BJ (cell line): Measurements from ENCODE around the gene PTPA. TPM values are rescaled to one million over a fixed set of nuclear protein-coding genes. Genes with fewer than 3 reads are reported as not detected.

Experiments
- CTCF ChIA-PET: fragments of 350-600 bp; formaldehyde crosslinking; extraction: SDS; loops from one replicate; lab custom pipeline; 2021; ENCODE audit warnings: antibody characterized with exemption, inconsistent platforms; lab: Yijun Ruan, JAX
- POLR2A ChIA-PET: fragments of 300-600 bp; sonication (Branson Sonifier 250); formaldehyde crosslinking; extraction: SDS; loops from one replicate; lab custom pipeline; 2021; ENCODE audit warnings: antibody characterized with exemption; lab: Charles Lee
- DNase-seq: peaks from one replicate; pipeline ENCODE4 v3.0.0-alpha.2; 2011; ENCODE audit warnings: low read depth
- H3K27me3 ChIP-seq: 2 replicates; pipeline ENCODE4 v1.6.0; 2011; ENCODE audit warnings: low read length; ENCODE audit not compliant: control insufficient read depth, insufficient read depth
- H3K36me3 ChIP-seq: 2 replicates; pipeline ENCODE4 v1.5.1; 2011; ENCODE audit warnings: low read length; ENCODE audit not compliant: control insufficient read depth, insufficient read depth
- H3K4me3 ChIP-seq: 2 replicates; pipeline ENCODE4 v1.5.1; 2011; ENCODE audit warnings: low read depth, mild to moderate bottlenecking, control low read depth, low read length
- polyA plus RNA-seq: library from polyadenylated mRNA; depleted of rRNA; stranded (reverse); fragments of >200 nt; gene quantifications from 2 replicates; pipeline ENCODE4 v1.2.3, GENCODE V29; 2011
- TF ChIP-seq, protein P1 (sequence below): IDR thresholded peaks from 2 replicates; pipeline ENCODE4 v1.5.1; 2011; ENCODE audit warnings: low read depth, mild to moderate bottlenecking, control low read depth, inconsistent platforms, low read length, moderate library complexity; ENCODE audit not compliant: insufficient read depth

The PTPA gene
- polyA plus RNA-seq, 1 experiment = 251 TPM

DNA sequence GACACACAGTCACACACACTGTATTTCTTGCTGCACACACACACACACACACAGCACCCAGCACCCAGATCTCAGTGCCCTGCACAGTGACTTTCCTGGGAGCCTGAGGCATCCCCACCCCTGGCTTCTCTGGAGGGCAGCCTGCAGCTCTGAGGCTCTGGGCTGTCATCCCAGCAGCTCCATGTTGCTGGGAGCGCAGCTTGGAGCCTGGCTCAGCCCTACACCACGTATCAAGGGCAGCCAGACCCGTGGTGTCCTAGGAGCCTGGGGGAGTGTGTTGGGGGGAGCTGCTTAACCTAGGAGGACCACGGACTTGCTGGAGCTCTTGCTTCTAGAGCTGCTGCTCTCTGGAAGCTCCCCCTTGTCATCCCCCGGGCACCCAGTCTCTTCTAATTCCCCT, 61.6 kb downstream of the PTPA start:
- Histone ChIP-seq H3K36me3 (peaks cover 4% of the 10 kb centered on the region; the same call in 1 of the 2 replicates), H3K27me3 (no peaks in the 10 kb centered on the region), H3K4me3 (no peak overlapping the region)
- TF ChIP-seq, protein P1, sequence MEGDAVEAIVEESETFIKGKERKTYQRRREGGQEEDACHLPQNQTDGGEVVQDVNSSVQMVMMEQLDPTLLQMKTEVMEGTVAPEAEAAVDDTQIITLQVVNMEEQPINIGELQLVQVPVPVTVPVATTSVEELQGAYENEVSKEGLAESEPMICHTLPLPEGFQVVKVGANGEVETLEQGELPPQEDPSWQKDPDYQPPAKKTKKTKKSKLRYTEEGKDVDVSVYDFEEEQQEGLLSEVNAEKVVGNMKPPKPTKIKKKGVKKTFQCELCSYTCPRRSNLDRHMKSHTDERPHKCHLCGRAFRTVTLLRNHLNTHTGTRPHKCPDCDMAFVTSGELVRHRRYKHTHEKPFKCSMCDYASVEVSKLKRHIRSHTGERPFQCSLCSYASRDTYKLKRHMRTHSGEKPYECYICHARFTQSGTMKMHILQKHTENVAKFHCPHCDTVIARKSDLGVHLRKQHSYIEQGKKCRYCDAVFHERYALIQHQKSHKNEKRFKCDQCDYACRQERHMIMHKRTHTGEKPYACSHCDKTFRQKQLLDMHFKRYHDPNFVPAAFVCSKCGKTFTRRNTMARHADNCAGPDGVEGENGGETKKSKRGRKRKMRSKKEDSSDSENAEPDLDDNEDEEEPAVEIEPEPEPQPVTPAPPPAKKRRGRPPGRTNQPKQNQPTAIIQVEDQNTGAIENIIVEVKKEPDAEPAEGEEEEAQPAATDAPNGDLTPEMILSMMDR = no peak
- no peak for DNase-seq
- ChIA-PET POLR2A (interaction anchor here (1.0 kb wide), 1 partner anchor 11 kb away, joined by 5 read pairs; no protein-coding TSS in a partner anchor), CTCF (interaction anchor here (1.1 to 16.1 kb wide), 21 partner anchors 8 to 452 kb away, joined by 3 to 335 read pairs (median 5); partner anchors contain the start of genes C9orf50 and NTMT1)

DNA sequence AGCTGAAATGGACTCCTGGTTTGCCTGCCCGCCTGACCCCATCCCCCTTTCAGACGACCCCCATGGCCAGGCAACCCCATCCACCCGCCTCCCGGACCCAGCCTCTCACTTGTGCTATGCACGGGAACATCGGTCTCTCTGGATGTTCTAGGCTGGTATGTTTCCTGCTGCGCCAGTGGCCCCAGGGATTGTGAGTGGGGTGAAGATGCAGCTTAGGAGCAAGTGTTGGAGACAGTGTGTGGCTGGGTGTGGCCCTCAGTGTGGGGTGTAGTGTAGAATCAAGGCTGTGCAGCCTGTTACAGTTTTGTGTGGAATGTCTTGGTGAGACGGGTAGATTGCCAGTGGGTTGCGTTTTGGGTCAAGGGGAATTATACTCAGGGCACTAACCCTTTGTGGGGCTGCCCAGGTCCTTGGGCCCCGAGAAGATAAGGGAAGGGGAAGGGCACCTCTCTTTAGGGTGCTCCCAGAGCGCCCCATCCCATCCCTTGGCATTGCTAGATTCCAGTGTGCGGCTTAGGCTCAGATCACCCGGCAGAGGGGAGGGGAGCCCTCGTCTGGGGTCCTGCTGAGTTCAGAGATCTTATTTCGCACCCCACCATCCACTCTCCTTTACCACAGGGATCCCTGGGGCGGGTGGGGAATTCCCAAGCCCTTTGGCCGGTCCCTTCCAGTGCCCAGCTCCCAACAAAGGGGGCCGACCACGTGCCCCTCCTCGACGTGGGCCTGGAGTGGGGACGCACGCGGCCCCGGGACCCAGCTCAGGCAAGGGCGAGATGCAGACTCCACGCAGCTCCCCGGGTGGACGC, 62.3 kb downstream of the PTPA start:
- CTCF ChIA-PET = interaction anchor here (0.7 to 16.1 kb wide), 46 partner anchors 8 to 471 kb away, joined by 3 to 335 read pairs (median 5); partner anchors contain the start of genes C9orf50, NTMT1 and PKN3
- POLR2A ChIA-PET = interaction anchor here (0.6 to 1.8 kb wide), 6 partner anchors 12 to 312 kb away, joined by 3 to 16 read pairs (median 4); no protein-coding TSS in a partner anchor
- TF ChIP-seq, protein P1 = no peak
- DNase-seq = no peak
- peaks cover 4% of the 10 kb centered on the region; the same call in 1 of the 2 replicates for H3K36me3 ChIP-seq
- peak overlapping the region; percentile 95 for H3K4me3 ChIP-seq
- no peaks in the 10 kb centered on the region for H3K27me3 ChIP-seq

DNA sequence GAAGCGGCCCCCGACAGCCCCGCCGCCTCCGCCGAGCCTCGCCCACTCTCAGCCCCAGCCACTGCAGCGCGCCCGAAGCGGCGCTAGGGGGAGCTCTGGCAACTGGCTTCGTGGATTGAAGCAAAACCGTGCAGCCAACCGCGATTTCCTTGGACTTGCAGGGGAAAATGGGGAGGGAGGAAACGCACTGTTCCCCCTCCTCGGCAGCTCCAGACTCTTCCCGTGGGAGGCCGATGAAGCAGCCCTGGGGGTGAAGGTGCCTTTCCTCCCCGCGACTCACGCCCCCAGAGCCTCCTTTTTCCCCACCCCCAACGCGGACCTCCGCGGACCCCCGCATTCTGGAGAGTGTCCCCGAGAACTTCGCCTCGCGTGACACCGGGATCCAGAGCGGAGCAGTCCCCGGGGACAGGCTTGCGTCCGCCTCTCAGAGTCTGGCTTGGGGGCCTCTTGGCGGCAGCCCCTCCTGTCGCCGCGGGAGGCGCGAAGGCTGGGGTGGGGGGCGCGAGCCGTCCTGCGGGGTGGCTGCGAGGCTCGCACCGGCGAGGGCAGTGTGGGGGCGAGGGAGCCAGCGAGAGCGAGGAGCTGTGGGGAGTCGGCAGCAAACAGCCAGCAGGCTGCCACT, 63.0 kb downstream of the PTPA start:
- H3K4me3 ChIP-seq = peak overlapping the region; percentile 95
- TF ChIP-seq, protein P1 = peak; percentile 94
- H3K36me3 ChIP-seq = peaks cover 4% of the 10 kb centered on the region; the same call in 1 of the 2 replicates
- CTCF ChIA-PET = interaction anchor here (0.5 to 16.1 kb wide), 47 partner anchors 7 to 472 kb away, joined by 3 to 335 read pairs (median 5); partner anchors contain the start of genes NTMT1 and PKN3
- DNase-seq = no peak
- no peaks in the 10 kb centered on the region for H3K27me3 ChIP-seq
- POLR2A ChIA-PET = interaction anchor here (0.5 to 1.8 kb wide), 13 partner anchors 32 to 539 kb away, joined by 3 to 16 read pairs (median 6); no protein-coding TSS in a partner anchor

DNA sequence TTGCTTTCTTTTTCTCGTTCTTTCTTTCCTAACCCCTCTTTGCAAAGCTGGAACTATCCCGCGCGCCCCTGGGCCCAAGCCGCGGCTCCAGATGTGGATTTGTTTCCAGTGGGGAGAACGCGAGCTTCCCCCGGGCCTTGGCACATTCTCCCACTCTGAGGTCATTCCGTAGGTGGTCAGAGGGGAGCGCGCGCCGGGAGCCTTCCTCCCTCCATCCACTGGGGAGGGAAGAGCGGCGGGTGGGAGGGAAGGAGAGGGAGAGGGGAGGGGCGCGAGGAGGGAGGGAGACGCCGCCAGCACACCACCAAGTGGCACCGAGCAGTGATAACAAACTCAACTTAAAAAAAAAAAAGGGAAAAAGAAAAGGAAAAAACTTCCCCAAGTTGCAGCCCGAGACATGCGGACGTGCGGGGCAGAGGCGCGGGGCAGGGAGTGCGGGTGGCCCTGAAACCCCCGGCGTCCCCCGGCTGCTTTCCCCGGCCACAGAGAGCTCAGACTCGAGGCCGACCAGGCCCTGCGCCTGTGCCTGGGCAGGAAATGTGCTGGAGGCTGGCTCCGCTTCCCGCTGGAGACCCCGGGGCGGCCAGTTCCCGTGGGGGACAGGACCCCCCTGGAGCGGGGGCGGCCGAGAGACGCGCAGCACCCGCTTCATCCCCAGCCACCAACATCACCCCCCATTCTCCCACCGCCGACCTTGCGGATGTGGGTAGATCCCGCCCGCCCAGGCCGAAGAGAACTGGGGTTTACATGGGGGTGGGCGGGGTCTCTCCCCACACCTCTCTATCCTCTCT, 63.7 kb downstream of the PTPA start:
- POLR2A ChIA-PET = interaction anchor here (0.5 to 1.8 kb wide), 13 partner anchors 29 to 538 kb away, joined by 3 to 16 read pairs (median 6); no protein-coding TSS in a partner anchor
- H3K27me3 ChIP-seq = no peaks in the 10 kb centered on the region
- TF ChIP-seq, protein P1 = peak; percentile 42

More for the DNA sequence above, 63.7 kb downstream of the PTPA start:
- CTCF ChIA-PET = interaction anchor here (0.5 to 16.1 kb wide), 34 partner anchors 9 to 450 kb away, joined by 3 to 335 read pairs (median 5); partner anchors contain the start of gene NTMT1
- Histone ChIP-seq H3K36me3 (peaks cover 4% of the 10 kb centered on the region; the same call in 1 of the 2 replicates), H3K4me3 (peak overlapping the region; percentile 95)
- no peak for DNase-seq
